ENCODE data around the gene MRTO4.

MRTO4 gene

DNA sequence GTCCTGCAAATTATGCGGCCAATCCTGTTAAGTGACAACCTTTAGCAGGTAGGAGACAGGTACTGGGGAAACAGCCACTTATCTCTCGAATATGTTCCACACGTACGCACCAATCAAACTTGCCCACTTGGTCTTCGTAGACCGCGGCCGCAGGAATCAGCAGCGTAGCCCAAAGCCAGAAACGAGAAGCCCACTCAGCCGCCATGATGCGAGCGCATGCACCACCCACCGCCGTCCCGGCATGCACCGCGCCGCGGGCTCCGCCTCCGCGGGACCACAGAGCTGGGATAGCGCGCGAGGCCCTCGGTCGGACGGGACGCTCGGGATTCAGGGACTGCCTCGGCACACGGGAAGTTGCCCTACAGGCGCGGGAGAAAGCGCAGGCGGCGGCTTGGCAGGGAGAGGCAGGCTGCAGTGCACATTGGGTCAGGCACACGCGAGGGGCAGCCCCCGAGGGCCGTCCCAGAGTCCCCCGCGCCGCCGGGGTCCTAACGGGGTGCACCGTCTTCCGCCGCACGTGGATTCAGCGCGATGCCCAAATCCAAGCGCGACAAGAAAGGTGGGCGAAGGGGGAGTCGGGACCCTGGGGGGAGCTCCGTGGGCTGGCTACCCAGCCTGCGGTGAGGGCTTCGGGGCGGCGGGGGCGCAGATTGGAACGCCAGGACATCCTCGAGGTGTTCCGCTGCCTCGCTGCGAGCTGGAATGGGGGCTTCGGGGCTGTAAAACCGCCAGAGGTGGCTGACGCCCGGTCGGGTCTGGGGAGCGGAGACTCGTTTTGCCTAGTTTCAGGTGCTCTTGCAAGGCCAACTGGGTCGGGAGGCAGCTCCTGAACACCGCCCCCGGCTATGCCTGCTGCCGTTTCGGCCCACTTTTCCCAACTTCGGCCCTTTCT is at the start of gene MRTO4, which contains the start of gene EMC1:
Gene MRTO4, plus strand, starts transcription at position 501 of the 892 bp plus-strand sequence. Its CDS starts 31 bp downstream, at position 532.
Gene EMC1, minus strand, starts transcription at position 220 of the 892 bp plus-strand sequence. Its CDS starts 15 bp downstream, at position 205.
- DNase-seq (ENCODE audit: low read depth in 1 of 2, low spot score in 1 of 2), result peak; percentile 77 to 82
- TF ChIP-seq JUND (IDR thresholded peaks at IDR 0.05; ENCODE audit: low read depth), result no peak
- in situ Hi-C loops (cut with HindIII; ENCODE audit: low pct_unique_long_range_greater_than_20kb, low sequenced_read_pairs), result no loop called here

GRCh38 chr1:19202396-19202795 is 49.2 kb upstream of the MRTO4 start:
- in situ Hi-C loops (cut with HindIII; ENCODE audit: low pct_unique_long_range_greater_than_20kb, low sequenced_read_pairs), result no loop called here
- no peak for DNase-seq (ENCODE audit: low read depth in 1 of 2, low spot score in 1 of 2)
- TF ChIP-seq JUND (IDR thresholded peaks at IDR 0.05; ENCODE audit: low read depth), result no peak

DNA sequence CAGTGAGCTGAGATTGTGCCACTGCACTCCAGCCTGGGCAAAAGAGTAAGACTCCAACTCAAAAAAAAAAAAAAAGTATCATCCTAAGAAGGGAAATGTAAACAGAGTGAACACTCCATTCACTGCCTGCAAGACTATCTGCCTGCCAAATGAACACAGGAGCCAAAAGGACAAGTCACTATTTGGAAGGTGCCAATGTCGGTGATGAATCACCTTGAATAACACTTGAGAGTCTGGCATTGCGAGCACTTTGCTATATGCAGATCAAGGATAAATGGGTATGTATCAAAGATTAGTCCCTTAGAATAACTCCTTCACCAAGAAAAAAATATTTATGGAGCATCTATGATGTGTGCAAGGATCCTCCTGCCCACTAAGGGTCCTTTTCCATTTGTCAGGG is 48.2 kb upstream of the MRTO4 start:
- TF ChIP-seq JUND (IDR thresholded peaks at IDR 0.05; ENCODE audit: low read depth), result no peak
- in situ Hi-C loops (cut with HindIII; ENCODE audit: low pct_unique_long_range_greater_than_20kb, low sequenced_read_pairs), result no loop called here

DNA sequence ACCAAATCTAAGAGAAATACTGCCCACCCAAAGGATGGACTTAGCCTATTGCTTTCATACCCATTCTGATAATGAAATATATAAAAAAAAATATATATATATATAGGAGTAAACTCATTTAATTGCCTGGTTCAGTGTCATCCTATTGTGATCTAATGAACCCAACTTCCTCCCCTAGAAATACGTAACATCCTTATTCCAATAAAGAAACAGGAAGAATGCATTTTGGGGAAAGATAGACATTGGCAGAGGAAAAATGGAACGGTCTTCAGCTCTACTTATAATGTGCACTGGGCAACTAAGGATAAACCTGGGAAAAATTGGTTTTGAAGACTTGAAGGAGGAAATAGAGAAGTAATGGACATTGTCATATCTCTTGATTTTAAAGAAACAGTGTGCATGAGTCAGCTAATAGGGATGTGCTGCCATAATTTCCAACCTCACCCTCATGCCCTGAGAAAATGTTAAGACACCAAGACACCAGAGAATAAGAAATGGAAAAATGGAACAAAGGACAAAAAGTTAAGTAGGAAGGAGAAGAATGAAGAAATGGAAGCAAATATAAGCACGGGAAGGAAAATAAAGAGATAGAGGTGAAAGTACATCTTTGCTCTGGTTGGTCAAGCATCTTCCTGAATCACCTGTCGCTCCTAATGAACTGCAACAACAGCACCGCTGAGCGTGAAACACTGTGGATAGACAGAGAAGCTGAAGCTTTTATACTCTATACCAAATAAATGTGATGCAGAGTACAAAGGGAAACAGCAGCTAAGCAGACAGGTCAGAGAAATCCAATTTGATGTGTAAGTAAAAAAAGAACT is 46.9 kb upstream of the MRTO4 start:
- TF ChIP-seq JUND (IDR thresholded peaks at IDR 0.05; ENCODE audit: low read depth), result no peak
- in situ Hi-C loops (cut with HindIII; ENCODE audit: low pct_unique_long_range_greater_than_20kb, low sequenced_read_pairs), result no loop called here
- no peak for DNase-seq (ENCODE audit: low read depth in 1 of 2, low spot score in 1 of 2)

More for the DNA sequence above, 48.2 kb upstream of the MRTO4 start:
- DNase-seq (ENCODE audit: low read depth in 1 of 2, low spot score in 1 of 2), result peak in 1 of 2 experiments; percentile 7

DNA sequence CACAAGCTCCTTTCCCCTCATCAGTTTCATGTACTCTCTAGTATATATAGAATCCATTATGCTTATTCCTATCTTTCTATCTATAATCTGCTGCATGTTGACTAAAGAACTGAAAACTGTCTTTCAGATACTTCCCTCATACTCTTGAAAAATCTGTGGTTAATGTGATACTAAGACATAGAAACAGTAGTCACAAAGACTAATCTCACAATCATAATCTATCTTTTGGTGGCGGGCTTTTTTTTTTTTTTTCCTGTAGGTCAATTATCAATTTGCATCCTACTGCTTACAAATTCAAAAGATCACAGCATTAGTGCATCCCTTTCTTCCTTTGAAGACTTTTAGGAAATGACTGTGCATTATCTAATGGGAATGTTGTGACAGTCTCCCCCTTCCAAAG is 46.2 kb upstream of the MRTO4 start:
- TF ChIP-seq JUND (IDR thresholded peaks at IDR 0.05; ENCODE audit: low read depth), result no peak

GRCh38 chr1:19205845-19206244 is 45.8 kb upstream of the MRTO4 start:
- TF ChIP-seq JUND (IDR thresholded peaks at IDR 0.05; ENCODE audit: low read depth), result no peak
- DNase-seq (ENCODE audit: low read depth in 1 of 2, low spot score in 1 of 2), result no peak
- in situ Hi-C loops (cut with HindIII; ENCODE audit: low pct_unique_long_range_greater_than_20kb, low sequenced_read_pairs), result no loop called here

More for the DNA sequence above, 46.2 kb upstream of the MRTO4 start:
- DNase-seq (ENCODE audit: low read depth in 1 of 2, low spot score in 1 of 2), result no peak
- in situ Hi-C loops (cut with HindIII; ENCODE audit: low pct_unique_long_range_greater_than_20kb, low sequenced_read_pairs), result no loop called here

DNA sequence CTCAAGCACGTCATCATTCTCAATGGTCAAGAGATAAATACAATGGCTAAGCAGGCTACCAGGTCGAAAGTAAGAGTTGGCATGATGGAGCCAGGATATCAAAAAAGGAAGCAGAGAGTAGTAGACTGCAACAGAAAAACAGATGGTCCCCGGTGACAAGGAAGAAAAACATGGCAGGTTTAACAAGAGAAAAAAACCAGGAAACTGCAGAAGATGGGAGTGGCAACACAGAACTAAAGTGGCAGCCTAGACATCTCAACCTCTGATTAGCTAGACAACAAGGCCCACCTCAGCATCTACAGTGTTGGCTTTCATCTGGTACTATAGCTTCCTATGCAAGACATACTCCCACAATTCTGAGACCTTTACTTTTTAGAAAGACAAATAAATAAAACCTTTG is 44.7 kb upstream of the MRTO4 start:
- no peak for TF ChIP-seq JUND (IDR thresholded peaks at IDR 0.05; ENCODE audit: low read depth)
- in situ Hi-C loops (cut with HindIII; ENCODE audit: low pct_unique_long_range_greater_than_20kb, low sequenced_read_pairs), result no loop called here
- no peak for DNase-seq (ENCODE audit: low read depth in 1 of 2, low spot score in 1 of 2)

DNA sequence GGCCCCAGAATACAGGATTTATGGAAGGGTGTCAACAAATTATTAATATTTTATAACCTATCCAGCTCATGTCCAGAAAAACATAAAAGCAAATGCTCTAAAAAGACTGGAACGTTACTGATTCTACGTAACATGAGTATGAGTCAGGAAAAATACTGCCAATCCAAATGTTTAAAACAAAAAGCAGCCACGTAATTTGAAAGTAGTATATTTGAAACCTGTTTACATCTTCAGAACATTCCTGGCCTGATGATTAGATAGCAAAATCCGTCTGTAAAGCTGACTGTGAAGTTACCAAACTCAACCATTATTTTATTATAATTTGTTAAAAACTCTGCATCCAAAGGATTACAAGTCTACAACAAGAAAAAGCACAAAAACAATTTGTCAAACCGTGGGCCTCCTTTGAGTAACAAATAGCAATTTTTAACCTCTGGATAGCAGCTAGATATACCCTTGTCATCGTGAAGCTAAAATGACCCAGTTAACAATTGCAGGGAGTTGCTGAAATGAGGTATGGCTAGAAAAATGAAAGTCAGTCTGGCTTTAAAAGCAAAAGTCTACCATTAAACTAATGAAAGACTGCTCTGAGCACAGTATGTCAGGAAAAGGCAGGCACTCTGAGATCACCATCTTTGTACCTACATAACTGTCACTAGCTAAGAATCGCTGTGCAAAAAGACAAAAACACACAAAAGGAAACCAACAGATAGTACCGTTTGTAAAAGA is 42.7 kb upstream of the MRTO4 start:
- DNase-seq (ENCODE audit: low read depth in 1 of 2, low spot score in 1 of 2), result no peak

GRCh38 chr1:19209439-19209989 is 42.1 kb upstream of the MRTO4 start:
- in situ Hi-C loops (cut with HindIII; ENCODE audit: low pct_unique_long_range_greater_than_20kb, low sequenced_read_pairs), result no loop called here
- no peak for TF ChIP-seq JUND (IDR thresholded peaks at IDR 0.05; ENCODE audit: low read depth)
- DNase-seq (ENCODE audit: low read depth in 1 of 2, low spot score in 1 of 2), result peak in 1 of 2 experiments; percentile 9

More for the DNA sequence above, 42.7 kb upstream of the MRTO4 start:
- no peak for TF ChIP-seq JUND (IDR thresholded peaks at IDR 0.05; ENCODE audit: low read depth)
- in situ Hi-C loops (cut with HindIII; ENCODE audit: low pct_unique_long_range_greater_than_20kb, low sequenced_read_pairs), result no loop called here

DNA sequence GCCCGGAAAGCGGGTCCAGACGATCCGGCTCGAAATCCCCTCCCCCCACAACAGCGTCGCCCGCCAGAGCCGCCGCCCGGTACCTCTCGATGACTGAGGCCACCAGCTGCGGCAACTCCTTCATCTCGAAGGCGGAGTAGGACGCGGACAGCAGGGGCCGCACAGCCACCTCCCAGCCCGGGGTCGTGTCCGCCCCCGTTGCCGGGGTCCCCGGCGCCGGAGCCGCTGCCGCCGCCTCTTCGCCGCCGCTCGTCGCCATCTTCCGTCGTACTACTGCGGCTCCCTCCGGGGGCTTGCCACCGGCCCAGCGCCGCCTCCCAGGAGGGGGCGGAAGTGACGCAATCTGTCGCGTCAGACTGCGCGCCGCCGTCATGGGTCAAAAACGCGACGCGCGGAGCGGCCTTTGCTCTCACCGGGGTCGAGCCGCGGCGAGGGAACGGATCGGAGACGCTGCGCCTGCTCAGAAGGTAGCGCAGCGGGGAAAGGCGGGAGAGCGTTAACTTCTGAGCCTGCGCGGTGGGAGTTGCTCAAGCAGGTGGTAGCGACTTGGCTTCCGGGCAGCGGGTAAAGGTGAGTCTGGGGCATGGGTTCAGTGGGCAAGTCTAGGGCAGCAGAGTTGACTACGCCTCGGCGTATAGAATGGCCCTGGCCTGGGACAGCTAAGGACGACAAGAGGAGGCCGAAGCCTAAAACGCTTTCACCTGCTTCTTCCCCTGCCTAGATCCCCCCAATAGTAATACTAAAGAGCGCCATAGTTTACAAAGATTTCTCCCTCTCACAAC is 41.4 kb upstream of the MRTO4 start, which contains the start of gene UBR4:
Gene UBR4, minus strand, starts transcription at position 277 of the 782 bp plus-strand sequence. Its CDS starts 18 bp downstream, at position 259.
- peak; percentile 37 to 94 for DNase-seq (ENCODE audit: low read depth in 1 of 2, low spot score in 1 of 2)
- in situ Hi-C loops (cut with HindIII; ENCODE audit: low pct_unique_long_range_greater_than_20kb, low sequenced_read_pairs), result no loop called here
- no peak for TF ChIP-seq JUND (IDR thresholded peaks at IDR 0.05; ENCODE audit: low read depth)

Data from T47D (cell line).